PC-3 (cell line): ENCODE measurements around the gene TBPL1.

Experiments
- CTCF ChIP-seq: fragments of 300-600 bp; sonication (generic); conservative IDR thresholded peaks from 2 replicates; pipeline ENCODE4 v1.5.1; 2017; ENCODE audit warnings: antibody characterized with exemption, low read depth, mild to moderate bottlenecking, low read length
- EZH2 ChIP-seq: fragments of 300-600 bp; sonication (generic); IDR thresholded peaks from one replicate; pipeline ENCODE4 v1.6.1; 2017; ENCODE audit warnings: antibody characterized with exemption, mild to moderate bottlenecking, low read length; ENCODE audit not compliant: unreplicated experiment
- EZH2phosphoT487 ChIP-seq: fragments of 300-600 bp; sonication (generic); IDR thresholded peaks from 2 replicates; pipeline ENCODE4 v1.6.1; 2018; ENCODE audit warnings: mild to moderate bottlenecking, antibody characterized with exemption, low read length, borderline replicate concordance

- TF ChIP-seq CTCF (no peak), EZH2 (no peak), EZH2phosphoT487 (no peak)
Observed at GRCh38 chr6:133977983-133978895, 25.2 kb downstream of the TBPL1 start.
